Neural crest cell (in vitro differentiated cells): Measurements from ENCODE around the gene HERC5. TPM values are rescaled to one million over a fixed set of nuclear protein-coding genes. Genes with fewer than 3 reads are reported as not detected.
"Not testable (repeated sequence)": the region's sequence is repeated elsewhere in the genome, so short reads cannot be mapped to it uniquely, and the experiment has no call there.

Experiments
- DNase-seq: peaks from one replicate; pipeline ENCODE4 v3.0.0; 2021; ENCODE audit warnings: low read depth, mixed read lengths, low spot score
- H3K27ac Mint-ChIP-seq: one replicate; pipeline ENCODE4 v1.8.0; 2021; ENCODE audit warnings: mild to moderate bottlenecking, mixed read lengths; ENCODE audit not compliant: unreplicated experiment
- H3K27me3 Mint-ChIP-seq: 2 replicates; pipeline ENCODE4 v1.8.0; 2021; ENCODE audit warnings: low read depth, mild to moderate bottlenecking, mixed read lengths
- H3K36me3 Mint-ChIP-seq: 2 replicates; pipeline ENCODE4 v1.8.0; 2021; ENCODE audit warnings: low read depth, mild to moderate bottlenecking, mixed read lengths
- H3K4me1 Mint-ChIP-seq: 2 replicates; pipeline ENCODE4 v1.8.0; 2021; ENCODE audit warnings: mixed read lengths
- H3K4me3 Mint-ChIP-seq: one replicate; pipeline ENCODE4 v1.8.0; 2021; ENCODE audit warnings: mild to moderate bottlenecking, mixed read lengths
- H3K9me3 Mint-ChIP-seq: 2 replicates; pipeline ENCODE4 v1.8.0; 2021; ENCODE audit warnings: mixed read lengths
- total RNA-seq: library from RNA; stranded (reverse); gene quantifications from 2 replicates; pipeline ENCODE4 v1.2.1, GENCODE V29; 2021
- TF ChIP-seq, protein P1 (sequence below): fragments of 200-600 bp; sonication (generic); conservative IDR thresholded peaks from 2 replicates; pipeline ENCODE4 v1.5.0; 2021; ENCODE audit warnings: antibody characterized with exemption, mild to moderate bottlenecking

HERC5 gene
- total RNA-seq, 1 donor from 2014 or later = 1.8 TPM

GRCh38 chr4:88447371-88448095 lies 9.4 kb upstream of the HERC5 start:
- Mint-ChIP-seq H3K27ac (no peak overlapping the region), H3K4me1 (peaks cover 6% of the 10 kb centered on the region), H3K27me3 (no peaks in the 10 kb centered on the region), H3K36me3 (no peaks in the 10 kb centered on the region), H3K4me3 (no peak overlapping the region), H3K9me3 (peaks cover 4% of the 10 kb centered on the region)
- DNase-seq = no peak
- TF ChIP-seq, protein P1, sequence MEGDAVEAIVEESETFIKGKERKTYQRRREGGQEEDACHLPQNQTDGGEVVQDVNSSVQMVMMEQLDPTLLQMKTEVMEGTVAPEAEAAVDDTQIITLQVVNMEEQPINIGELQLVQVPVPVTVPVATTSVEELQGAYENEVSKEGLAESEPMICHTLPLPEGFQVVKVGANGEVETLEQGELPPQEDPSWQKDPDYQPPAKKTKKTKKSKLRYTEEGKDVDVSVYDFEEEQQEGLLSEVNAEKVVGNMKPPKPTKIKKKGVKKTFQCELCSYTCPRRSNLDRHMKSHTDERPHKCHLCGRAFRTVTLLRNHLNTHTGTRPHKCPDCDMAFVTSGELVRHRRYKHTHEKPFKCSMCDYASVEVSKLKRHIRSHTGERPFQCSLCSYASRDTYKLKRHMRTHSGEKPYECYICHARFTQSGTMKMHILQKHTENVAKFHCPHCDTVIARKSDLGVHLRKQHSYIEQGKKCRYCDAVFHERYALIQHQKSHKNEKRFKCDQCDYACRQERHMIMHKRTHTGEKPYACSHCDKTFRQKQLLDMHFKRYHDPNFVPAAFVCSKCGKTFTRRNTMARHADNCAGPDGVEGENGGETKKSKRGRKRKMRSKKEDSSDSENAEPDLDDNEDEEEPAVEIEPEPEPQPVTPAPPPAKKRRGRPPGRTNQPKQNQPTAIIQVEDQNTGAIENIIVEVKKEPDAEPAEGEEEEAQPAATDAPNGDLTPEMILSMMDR = no peak

DNA sequence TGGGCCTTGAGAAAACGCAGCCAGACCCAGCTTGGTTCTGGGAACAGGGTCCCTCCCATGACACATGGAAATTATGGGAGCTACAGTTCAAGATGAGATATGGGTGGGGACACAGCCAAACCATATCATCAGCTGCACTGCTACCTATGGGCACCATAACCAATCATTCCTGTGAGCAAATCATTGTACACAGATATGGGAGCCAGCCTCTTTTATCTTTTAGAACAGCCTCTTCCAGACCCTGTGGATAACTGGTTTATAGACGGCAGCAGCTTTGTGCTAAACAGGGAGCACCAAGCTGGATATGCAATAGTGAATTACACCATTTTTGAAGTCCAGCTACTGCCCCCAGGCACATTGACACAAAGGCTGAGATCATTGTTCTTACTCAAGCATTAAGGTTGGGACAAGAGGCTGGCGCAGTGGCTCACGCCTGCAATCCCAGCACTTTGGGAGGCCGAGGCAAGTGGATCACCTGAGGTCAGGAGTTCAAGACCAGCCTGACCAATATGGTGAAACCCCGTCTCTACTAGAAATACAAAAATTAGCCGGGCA lies 8.6 kb upstream of the HERC5 start:
- DNase-seq, H3K9me3 Mint-ChIP-seq, H3K27ac Mint-ChIP-seq, H3K27me3 Mint-ChIP-seq, H3K36me3 Mint-ChIP-seq, H3K4me3 Mint-ChIP-seq, H3K4me1 Mint-ChIP-seq: not testable (repeated sequence)

GRCh38 chr4:88448889-88449288 lies 8.0 kb upstream of the HERC5 start:
- Mint-ChIP-seq H3K9me3 (peaks cover 5% of the 10 kb centered on the region), H3K27ac (no peak overlapping the region), H3K4me3 (no peak overlapping the region), H3K27me3 (no peaks in the 10 kb centered on the region), H3K36me3 (peaks cover 3% of the 10 kb centered on the region), H3K4me1 (peaks cover 6% of the 10 kb centered on the region)
- TF ChIP-seq, protein P1 = no peak
- no peak for DNase-seq

GRCh38 chr4:88449290-88449689 lies 7.6 kb upstream of the HERC5 start:
- H3K4me1 Mint-ChIP-seq = peaks cover 6% of the 10 kb centered on the region
- peaks cover 3% of the 10 kb centered on the region for H3K36me3 Mint-ChIP-seq
- no peak for DNase-seq
- no peak overlapping the region for H3K27ac Mint-ChIP-seq
- H3K9me3 Mint-ChIP-seq = peaks cover 5% of the 10 kb centered on the region
- H3K27me3 Mint-ChIP-seq = no peaks in the 10 kb centered on the region
- TF ChIP-seq, protein P1 = no peak
- no peak overlapping the region for H3K4me3 Mint-ChIP-seq

DNA sequence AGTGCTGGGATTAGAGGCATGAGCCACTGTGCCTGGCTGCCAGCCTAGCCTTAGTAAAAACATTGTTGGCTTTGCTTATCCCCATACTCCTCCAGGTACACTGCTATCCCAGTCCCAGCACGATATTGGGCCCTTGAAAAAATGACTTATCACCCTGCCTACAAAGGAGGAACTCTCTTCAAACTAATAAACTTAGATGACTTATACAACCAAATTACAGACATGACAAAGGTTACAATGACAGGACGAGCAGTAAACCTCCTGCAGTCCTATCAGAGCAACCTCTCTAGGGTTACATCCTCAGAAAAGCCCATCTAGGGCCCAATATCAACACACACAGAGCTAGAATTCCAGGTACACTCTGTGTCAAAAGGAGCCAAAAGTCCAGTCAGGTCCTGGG lies 5.7 kb upstream of the HERC5 start:
- no peak overlapping the region for H3K4me3 Mint-ChIP-seq
- TF ChIP-seq, protein P1 = no peak
- peaks cover 5% of the 10 kb centered on the region for H3K9me3 Mint-ChIP-seq
- DNase-seq = no peak
- peaks cover 13% of the 10 kb centered on the region for H3K4me1 Mint-ChIP-seq
- H3K27ac Mint-ChIP-seq = no peak overlapping the region
- peaks cover 3% of the 10 kb centered on the region for H3K36me3 Mint-ChIP-seq
- peaks cover 7% of the 10 kb centered on the region for H3K27me3 Mint-ChIP-seq

DNA sequence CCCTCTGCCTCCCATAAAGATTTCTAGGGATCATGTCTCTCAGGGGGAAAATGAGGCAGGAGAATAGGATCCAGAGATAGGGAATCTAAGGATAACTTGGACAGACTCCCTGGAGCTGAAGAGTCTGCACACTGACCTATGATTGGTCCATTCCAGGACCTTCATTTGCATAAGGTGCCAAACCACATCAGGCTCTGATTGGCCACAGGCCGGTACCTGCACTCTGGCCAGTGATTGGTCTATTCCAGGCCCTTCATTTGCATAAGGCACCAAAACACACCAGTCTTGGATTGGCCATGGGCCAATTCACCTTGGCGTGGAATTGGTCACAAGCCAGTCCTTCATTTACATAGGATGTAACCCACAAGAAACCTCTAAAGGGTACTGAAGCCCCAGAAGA lies 4.0 kb upstream of the HERC5 start:
- TF ChIP-seq, protein P1 = no peak
- peaks cover 3% of the 10 kb centered on the region for H3K36me3 Mint-ChIP-seq
- H3K4me1 Mint-ChIP-seq = peaks cover 12% of the 10 kb centered on the region
- H3K27ac Mint-ChIP-seq = no peak overlapping the region
- no peak for DNase-seq
- peaks cover 5% of the 10 kb centered on the region for H3K9me3 Mint-ChIP-seq
- peaks cover 20% of the 10 kb centered on the region for H3K27me3 Mint-ChIP-seq
- H3K4me3 Mint-ChIP-seq = no peak overlapping the region
